Fibroblast of gingiva (primary cell): Measurements from ENCODE around the gene RNASE8.
A peak's percentile ranks its signal among the peaks of the same experiment; 100 is the strongest.

ENCODE experiments used
- DNase-seq: peaks from one replicate; pipeline ENCODE4 v3.0.0-alpha.2; 2011; ENCODE audit warnings: low read depth

The RNASE8 gene

DNA sequence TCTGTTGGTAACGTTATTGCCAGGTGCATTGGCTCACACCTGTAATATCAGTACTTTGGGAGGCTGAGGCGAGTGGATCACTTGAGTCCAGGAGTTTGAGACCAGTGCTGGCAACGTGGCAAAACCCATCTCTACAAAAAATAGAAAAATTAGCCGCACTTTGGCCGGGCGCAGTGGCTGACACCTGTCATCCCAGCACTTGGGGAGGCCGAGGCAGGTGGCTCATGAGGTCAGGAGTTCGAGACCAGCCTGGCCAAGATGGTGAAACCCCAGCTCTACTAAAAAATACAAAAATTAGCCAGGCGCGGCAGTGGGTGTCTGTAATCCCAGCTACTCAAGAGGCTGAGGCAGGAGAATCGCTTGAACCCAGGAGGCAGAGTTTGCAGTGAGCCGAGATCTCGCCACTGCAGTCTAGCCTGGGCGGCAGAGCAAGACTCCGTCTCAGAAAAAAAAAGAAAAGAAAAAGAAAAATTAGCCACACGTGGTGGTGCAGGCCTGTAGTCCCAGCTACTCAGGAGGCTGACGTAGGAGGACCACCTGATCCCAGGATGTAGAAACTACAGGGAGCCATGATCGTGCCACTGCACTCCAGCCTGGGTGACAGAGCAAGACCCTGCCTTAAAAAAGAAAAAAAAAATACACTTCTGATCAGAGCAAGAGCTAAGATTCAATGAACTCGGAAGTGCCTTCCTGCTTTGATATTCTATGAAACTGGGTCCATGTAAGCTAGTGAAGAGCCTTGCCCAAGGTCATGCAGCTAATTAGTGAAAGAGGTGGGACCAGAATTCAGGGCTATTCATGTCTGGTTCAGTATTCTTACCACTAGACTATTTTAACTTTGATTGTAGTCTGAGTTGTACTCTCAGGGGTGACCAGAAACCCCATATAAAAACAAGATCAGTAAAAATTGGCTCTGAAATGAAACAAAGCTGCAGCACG, 4.2 kb upstream of the RNASE8 start:
- no peak for DNase-seq

DNA sequence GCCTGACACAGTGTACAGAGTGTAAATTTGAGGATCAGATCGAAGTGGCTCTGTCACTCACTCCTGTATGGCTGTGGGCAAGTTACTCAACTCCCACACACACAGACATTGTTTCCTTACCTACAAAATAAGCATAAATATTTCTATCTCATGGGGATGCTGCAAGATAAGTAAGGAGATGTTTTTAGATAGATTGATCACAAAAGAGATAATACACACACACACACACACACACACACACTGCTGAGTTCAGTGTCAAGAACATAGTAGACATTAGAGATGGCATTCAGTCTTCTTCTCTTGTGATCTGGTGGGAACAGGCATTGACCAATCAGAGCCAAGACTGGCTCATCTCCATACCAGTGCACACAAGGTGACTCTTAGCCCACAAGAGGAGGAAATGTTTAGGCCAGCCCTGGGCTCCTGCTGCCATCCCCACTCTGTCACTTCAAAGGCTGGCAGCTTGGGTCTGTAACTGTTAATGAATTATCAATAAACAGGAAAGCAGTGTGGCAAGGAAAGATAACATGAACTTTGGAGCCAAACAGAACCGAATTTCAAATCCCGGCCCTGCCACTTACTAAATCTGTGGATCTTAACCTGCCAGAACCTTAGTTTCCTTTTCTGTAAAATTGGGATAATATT, 3.4 kb upstream of the RNASE8 start:
- no peak for DNase-seq

DNA sequence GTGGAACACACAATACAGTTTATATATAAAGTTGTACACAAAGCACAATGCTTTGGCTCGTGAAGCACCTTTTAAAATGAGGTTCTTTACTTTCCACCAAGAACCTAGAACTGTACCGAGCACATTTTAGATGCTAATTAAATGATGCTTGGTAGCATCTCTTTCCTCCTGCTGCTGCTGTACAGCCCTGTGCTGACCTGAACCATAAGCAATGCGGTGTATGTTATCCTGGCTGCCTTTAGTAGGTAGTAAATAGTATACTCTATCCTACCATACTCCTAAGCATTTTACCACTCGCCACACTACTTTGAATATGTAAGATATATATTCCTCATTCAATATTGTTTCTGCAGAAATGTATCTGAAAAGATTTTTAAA, 2.9 kb upstream of the RNASE8 start:
- no peak for DNase-seq

DNA sequence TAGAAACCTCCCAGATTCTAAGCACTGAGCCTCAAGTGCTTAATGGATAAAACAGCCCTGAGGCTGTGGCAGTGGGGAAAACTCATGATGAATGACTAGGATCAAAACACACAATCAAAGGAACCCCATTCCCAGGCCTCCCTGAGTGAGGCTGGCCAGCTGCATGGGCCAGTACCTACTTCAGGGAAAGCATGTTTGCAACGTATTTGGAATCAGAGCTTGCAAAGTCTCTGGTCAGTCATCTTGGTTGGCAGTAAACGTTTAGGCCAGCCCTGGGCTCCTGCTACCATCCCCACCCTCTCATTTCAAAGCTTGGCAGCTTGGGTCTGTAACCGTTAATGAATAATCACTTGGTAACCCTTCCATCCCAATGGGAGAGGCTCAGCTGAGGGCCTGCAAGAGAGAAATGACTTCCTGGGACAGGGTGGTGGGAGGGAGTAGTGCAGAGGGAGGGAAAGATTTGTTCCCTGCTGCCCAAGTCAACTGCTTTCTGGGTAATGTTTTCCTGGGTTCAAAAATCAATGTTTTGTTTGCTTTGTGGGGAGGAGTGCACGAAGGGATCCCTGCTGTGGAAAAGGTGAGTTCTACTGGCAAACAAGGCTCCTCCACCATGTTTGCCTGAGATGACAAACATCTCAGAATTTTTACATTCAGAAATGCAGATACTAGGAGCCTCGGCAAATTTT, 2.0 kb upstream of the RNASE8 start:
- no peak for DNase-seq

DNA sequence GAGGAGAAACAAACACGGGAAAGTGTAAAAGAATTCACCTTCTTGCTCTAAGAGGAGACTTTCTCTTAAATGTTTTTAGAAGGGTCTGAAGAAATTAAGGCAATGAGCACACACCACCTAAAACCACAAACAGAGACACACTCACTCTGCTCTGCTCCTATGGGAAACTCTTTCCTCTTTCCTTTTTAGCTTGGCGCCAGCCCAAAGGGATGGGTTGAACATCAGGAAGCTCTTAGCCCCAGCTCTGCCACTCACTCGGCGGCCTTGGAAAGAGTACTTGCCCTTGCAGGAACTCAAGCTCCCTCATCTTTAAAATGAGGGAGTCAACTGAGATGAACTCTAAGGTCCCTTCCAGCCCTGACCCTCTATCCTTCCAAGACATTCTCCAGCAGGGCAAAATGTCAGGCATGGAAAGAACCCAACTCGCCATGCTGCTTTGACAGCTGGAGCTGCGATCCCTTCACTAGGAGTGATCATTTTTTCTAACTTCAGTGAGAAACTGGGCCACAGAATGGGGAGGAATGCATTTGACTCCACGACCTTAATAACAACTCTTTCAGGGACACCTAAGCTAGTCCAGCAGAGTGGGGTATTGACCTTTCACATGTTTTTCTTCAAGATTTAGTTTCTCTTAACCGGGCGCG, 980 bp upstream of the RNASE8 start:
- DNase-seq, result peak; percentile 51

DNA sequence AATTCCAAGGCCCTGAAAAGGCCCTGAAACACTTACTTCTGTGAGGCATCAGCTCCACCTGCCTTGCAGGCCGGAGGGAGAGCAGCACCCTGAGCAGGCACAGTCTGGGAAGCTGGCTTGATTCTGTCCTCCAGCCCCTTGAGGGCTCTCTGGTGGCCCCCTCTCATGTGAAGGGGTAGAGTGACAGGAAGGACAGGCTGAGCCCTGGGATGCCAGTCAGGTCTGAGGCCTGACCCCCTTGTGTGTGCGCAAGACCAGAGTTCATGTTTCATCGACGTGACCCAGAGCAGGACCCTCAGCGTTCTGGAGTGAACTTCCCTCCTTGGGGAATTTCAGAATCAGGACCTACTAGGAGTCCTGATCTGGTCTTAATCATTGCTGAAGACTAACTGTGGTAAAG, 1.3 kb downstream of the RNASE8 start:
- no peak for DNase-seq

DNA sequence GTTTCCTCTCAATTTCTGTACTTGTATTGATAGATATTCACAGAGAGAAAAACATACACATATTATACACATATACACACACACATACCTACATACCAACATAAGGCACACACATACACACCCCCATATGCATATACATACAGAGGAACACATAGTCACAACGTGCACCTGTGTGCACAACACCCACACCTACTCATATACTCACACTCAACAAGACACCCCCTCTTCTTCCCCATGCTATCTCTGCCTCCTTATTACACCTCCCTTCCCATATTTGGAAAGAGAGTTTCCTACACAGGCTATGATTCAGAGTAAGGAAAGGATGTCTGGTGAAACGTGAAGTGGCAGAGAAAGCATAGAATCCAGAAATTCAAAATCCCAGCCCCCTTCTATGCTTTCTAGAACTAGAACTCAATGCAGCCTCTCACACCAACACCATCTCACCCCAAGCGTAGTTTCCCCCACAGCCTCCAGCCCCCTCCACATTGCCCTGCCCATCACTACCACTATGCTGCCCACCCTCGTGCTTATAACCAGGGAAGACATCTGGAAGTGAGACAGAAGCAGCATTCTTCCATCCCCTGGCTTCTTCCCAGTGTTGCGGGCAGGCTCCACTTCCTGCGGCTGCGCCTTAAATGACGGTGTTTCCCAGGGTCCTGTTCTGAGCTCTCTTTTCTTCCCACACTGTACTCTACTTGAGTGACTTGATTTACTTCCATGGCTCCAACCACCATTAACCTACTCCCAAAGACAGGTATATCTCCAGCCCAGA, 2.4 kb downstream of the RNASE8 start:
- DNase-seq, result no peak

DNA sequence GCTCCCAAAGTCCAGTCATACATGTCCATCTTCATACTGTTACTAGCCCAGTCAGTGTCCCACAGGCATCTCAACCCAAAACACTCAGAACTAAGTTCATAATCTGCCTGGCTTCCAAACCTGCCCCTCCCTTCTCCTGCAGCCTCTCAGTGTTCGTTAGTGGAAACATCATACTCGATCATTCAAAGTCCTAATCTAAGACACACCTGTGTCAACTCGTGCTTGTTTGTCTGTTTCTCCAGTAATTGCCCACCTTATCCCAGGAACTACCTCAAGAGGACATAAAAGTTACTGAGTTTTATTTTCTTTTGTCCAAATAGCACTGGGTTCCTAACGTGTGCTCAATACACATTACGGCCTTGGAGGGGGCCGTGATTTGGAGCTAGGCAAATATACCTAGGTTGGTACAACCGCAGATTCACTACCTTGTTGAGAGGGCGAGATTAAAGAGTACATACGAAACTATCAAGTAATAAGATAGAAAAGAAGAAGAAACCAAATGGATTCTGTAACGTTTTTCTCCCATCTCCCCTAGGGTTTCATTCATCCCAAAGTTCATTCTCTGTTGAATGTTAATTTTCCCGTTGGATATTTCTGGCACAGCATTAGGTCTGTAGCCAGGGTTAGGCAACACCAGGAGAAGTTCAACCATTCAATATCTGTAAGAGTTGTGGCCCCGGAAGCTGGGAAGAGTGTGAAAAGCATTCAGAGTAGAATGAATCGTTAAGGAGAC, 3.2 kb downstream of the RNASE8 start:
- DNase-seq, result no peak

DNA sequence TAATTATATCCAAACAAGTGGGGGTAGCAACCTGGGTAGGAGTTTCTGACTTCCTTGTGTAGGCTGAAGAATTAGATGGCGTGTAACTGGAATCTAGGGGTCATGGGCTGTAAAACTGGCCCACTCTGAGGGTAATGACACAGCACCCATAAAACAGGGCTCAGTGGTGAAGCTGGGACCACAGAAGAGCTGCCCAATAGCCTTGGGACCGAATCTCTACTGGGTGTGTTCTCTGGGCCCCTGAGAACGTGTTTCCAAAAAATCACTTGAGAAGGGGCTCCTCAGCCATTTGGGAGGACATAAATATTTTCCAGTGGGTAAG, 3.7 kb downstream of the RNASE8 start:
- no peak for DNase-seq

DNA sequence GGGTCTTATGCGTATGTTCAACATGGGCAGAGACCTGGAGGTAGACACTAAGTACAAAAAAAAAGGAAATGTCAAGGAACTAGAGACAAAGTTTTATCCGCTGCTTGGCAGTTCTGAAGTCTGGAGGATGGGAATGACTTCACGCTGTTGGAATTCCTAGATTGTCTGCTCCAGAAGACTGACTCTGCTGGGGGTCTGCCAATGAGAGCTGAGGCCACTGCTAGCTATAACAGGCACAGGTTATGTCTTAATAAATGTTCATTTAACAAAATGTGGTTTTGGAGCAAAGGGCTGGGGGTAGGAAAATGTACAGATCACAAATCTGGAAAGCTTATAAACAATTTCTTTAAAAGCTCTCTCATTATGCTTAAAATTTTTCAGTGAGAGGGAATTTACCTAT, 5.9 kb downstream of the RNASE8 start:
- peak; percentile 67 for DNase-seq

DNA sequence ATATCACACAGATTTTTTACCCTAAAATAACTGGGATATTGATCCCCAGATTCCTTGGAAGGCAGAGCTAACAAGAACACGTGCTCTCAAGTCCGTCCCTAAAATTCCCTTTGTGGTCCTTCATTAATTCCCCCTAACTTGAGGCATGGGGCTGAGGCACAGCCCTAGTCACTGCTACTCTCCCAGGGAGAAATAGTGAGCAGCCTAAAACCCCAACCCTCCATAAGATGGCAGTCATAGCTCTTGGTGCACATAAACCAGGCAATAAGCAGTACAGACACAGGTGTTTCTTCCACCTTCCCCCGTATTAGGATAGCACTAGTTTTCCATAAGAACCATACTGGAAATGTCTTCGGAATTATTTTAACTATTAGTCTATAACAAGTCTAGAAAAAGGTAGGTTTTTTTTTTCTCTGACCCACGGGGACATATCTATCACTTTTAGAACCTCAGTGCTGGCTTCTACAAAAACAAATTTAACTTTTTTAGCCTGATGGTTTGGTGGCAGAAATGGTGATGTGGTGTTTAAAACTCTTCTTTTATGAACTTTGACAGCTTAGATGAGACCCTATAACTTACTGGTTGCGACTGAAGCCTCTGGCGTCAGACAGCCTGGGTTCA, 9.4 kb downstream of the RNASE8 start:
- no peak for DNase-seq

DNA sequence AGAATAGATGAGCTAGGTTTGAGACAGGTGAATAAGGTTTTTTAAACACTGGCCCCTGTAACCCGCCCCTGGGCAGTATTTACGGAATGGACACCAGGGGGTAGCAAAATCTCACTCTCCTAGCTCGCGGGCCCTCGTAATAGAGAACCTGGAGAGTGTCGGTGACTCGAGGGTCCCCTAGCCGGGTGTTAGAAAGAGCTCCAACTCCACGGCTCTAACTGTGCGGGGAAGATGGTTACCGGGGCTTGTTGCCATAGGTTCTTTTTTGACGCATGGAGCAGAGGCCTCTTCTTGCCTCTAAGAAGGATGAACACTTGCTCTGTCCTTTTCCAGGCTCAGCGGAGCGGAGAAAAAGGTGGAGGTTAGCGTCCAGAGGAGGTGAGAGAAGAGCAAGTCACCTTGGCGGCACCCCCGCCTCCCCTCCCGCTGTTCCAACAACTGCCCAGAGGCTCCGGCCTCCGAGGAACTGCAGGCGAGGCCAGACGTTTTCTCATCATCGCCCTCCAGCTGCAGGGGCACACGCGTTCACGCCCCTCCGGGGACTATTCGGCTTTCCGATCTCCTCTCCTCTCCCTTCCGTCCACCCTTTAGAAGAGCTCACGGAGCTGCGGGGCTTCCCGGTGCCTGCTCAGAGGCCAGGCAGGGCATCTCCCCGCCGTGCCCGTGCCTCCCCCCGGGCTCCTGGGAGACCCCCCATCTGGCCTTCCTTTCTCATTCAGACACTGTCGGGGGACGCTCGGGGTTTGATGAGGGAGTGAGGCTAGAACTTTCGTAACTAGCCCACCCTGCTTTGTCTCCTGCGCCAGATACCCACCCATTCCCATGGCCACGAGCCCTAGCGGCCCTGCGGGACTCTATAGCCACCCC, 11.1 kb downstream of the RNASE8 start:
- peak; percentile 37 for DNase-seq

DNA sequence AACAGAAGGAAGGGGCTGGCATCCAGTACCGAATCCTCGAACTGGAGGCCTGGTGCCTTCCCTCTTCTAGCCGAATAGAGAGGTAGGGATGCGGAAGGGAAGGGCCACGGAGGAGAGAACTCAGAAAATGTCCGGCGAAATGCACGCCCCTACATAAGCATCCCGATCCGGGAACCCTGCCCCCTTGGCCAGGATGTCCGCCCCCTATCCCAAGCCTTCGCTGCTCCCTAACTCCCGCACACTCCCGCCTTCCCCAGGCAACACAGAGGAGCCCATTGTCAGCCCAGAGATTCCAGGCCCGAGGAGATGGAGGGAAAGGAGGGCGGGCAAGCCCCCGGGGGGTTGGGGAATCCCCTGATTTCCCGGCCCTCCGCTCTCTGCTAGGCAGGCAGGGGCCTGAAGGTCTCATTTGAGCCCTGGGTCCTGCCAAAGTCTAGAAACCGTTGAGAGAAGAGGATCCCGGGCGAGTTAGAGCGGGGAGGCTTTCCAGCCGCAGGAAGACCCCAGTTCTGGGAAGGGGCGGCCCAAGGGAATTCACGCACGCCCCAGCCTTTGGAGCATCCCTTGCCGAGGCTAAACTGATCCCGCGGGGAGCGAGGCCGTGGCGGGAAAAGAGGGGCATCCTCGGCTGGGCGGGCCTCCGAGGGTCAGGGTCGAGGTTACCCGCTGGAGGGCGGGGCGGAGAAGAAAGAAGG, 11.9 kb downstream of the RNASE8 start:
- no peak for DNase-seq

DNA sequence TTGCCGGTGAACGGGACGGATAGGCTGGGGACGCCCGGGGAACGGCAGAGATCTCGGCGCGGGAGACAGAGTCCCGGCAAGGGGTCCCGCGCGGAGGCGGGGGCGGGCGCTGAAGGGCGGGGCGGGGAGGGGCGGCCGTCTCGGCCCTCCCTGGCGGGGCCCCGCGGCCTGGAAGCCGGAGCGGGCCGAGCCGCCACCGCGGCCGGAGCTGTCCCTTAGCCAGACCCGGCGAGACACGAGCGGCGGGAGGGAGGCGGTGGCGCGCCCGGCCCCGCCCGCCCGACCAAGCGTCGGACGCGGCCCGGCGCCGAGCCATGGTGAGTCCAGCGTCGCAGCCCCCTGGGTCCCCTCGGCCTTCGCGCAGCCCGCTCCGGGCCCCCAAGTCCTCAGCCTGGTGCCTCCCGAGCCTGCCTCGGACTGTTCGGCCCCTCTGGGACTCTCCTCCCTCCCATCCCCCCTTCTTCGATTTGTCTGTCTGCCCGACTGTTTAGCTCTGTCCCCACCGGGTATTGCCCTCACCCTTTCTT, 12.5 kb downstream of the RNASE8 start, which contains the start of gene ARHGEF40:
Gene ARHGEF40 (plus strand): TSS at position 222 of the 527 bp plus-strand sequence. CDS start 93 bp downstream, at position 315.
- DNase-seq, result peak; percentile 59

DNA sequence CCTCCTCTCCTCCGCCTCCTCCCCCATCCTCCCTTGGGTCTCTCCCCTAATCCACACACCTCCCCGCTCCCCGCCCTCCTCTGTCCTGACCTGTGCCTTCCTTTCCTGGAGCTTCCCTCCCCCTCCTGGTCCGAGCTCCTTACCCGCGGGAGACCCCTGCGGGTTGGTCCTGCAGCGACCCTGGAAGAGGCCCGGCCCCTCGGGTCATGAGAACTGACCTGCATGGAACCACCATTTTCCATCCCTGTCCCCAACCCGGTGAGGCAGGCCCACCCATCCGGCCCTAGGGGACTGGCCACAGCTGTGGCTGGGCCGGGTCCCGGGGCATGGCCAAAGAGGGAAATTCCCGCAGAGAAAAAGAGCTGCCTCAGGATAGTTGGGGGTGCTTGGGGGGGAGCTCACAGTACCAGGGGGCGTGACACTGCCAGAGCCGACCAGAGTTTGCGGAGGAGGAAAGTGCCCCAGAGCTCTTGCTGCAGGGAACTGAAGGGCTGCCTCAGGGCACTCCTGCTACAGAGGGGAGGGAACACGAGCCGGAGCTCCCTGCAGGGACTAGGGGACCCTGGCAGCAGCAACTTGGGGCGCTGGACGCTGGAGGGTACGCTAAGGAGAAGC, 13.1 kb downstream of the RNASE8 start:
- DNase-seq, result peak; percentile 63

DNA sequence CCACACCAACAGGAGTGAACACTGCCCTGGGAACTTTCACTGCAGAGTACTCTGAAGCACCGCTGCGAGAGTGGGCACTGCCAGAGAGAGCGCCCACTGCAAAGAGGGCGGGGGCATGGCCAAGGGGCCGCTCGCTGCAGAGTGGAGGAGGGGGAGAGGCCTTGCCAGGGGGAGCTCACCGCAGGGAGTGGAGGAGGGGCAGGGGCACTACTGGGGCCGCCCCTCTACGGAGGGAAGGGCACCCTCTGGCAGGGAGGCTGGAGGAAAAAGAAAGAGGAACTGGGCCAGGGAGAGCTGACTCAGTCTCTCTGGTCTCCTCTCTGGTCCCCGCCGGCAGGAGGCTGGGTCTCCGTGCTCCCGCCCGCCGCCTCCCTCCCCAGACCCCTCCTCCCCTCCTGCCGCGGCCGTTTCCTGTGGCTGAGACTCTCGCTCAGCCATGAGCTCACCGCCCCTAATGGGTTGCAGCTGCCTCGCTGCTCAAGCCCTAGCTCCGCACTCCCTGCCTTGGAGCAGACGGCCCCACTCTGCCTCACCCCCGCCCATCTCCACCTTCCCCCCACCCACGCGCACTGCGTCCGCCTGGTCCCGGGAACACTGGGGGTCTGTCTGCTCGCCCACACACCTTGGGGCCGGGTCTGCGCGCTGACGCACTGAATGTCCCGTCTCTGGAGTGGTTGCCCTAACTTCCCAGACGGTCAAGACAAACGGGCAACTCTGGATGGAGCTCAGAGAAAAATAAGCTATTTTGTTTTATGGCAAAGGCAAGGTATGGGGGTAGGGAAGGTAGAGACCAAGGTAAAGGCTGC, 13.8 kb downstream of the RNASE8 start:
- peak; percentile 98 for DNase-seq

DNA sequence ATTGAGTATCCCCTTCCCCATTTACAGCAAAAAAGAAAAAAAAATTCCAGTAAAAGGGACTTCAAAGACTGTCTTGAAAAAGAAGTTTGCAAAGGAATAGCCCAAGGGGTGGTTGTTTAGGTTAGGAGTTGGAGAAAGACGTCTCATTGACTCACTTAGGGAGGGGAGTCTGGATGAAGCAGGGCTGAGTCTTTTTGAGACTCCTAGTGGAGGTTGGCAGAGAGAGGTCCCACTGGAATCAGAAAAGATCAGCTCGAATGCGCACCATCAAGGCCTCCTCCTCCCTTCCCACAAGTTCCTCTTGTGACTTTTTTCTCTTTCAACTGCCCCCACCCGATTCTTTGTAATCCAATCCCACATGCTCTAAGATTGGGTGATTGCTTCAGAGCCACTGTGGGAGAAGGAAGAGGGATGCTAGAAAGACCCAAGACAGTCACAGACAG, 14.4 kb downstream of the RNASE8 start:
- DNase-seq, result peak; percentile 95
